OCI-LY1 (cell line): ENCODE measurements around the gene AQP12B.

Source experiments
- H2AFZ ChIP-seq: fragments of 200-600 bp; sonication (generic), shearing (Covaris generic); 2 replicates; pipeline ENCODE4 v1.6.0; 2014; ENCODE audit warnings: antibody characterized with exemption, mild to moderate bottlenecking, low read length
- H3F3A ChIP-seq: fragments of 200-600 bp; sonication (generic), shearing (Covaris generic); 2 replicates; pipeline ENCODE4 v1.6.0; 2014; ENCODE audit warnings: mild to moderate bottlenecking, antibody characterized with exemption, low read length, moderate library complexity; ENCODE audit not compliant: insufficient read depth
- H3K27ac ChIP-seq: fragments of 200-600 bp; sonication (generic); 2 replicates; pipeline ENCODE4 v1.5.1; 2014; ENCODE audit warnings: low read length, mixed run types, mild to moderate bottlenecking, low read depth; ENCODE audit not compliant: poor library complexity, severe bottlenecking
- H3K27me3 ChIP-seq: fragments of 200-600 bp; sonication (generic); 2 replicates; pipeline ENCODE4 v1.6.0; 2014; ENCODE audit warnings: antibody characterized with exemption, mild to moderate bottlenecking, low read length, moderate library complexity; ENCODE audit not compliant: insufficient read depth
- H3K36me3 ChIP-seq: fragments of 200-600 bp; sonication (generic); 2 replicates; pipeline ENCODE4 v1.6.1; 2014; ENCODE audit warnings: mild to moderate bottlenecking, antibody characterized with exemption, low read length, moderate library complexity, mixed read lengths; ENCODE audit not compliant: insufficient read depth
- H3K4me1 ChIP-seq: fragments of 200-600 bp; sonication (generic); 2 replicates; pipeline ENCODE4 v1.5.1; 2014; ENCODE audit warnings: mild to moderate bottlenecking, low read length, moderate library complexity; ENCODE audit not compliant: insufficient read depth, severe bottlenecking
- H3K4me2 ChIP-seq: fragments of 200-600 bp; sonication (generic), shearing (Covaris generic); 2 replicates; pipeline ENCODE4 v1.6.1; 2014; ENCODE audit warnings: low read length
- H3K4me3 ChIP-seq: fragments of 200-600 bp; sonication (generic); 2 replicates; pipeline ENCODE4 v1.5.1; 2014; ENCODE audit warnings: low read length, low read depth, mild to moderate bottlenecking, mixed read lengths; ENCODE audit not compliant: poor library complexity, severe bottlenecking
- H3K79me2 ChIP-seq: fragments of 200-600 bp; shearing (Covaris generic); 2 replicates; pipeline ENCODE4 v1.6.1; 2016; ENCODE audit warnings: mixed run types, low read length, mixed read lengths; ENCODE audit not compliant: insufficient read depth
- H3K9ac ChIP-seq: fragments of 200-600 bp; sonication (generic), shearing (Covaris generic); 2 replicates; pipeline ENCODE4 v1.6.1; 2014; ENCODE audit warnings: mild to moderate bottlenecking, low read length, mixed read lengths
- H3K9me2 ChIP-seq: fragments of 200-600 bp; sonication (generic), shearing (Covaris generic); 2 replicates; pipeline ENCODE4 v1.6.1; 2014; ENCODE audit warnings: low read depth, mild to moderate bottlenecking, low read length, mixed read lengths
- H3K9me3 ChIP-seq: fragments of 200-600 bp; shearing (Covaris generic); 2 replicates; pipeline ENCODE4 v1.6.1; 2014; ENCODE audit warnings: low read length, mixed read lengths
- H4K20me1 ChIP-seq: fragments of 200-600 bp; sonication (generic), shearing (Covaris generic); 2 replicates; pipeline ENCODE4 v1.6.0; 2016; ENCODE audit warnings: mild to moderate bottlenecking, low read length; ENCODE audit not compliant: insufficient read depth
- CTCF ChIP-seq: fragments of 200-600 bp; sonication (generic), shearing (Covaris generic); IDR thresholded peaks from 2 replicates; pipeline ENCODE4 v1.5.1; 2017; ENCODE audit warnings: mild to moderate bottlenecking, antibody characterized with exemption, low read length, moderate library complexity, mixed read lengths
- EZH2 ChIP-seq: fragments of 200-600 bp; sonication (generic), shearing (Covaris generic); IDR thresholded peaks from 2 replicates; pipeline ENCODE4 v1.8.0; 2017; ENCODE audit warnings: borderline replicate concordance, mixed run types, mild to moderate bottlenecking, antibody characterized with exemption, low read length, moderate library complexity, mixed read lengths

AQP12B gene

GRCh38 chr2:240647503-240648154 is 35.1 kb downstream of the AQP12B start:
- TF ChIP-seq CTCF: no peak
- TF ChIP-seq EZH2: no peak
- no peak overlapping the region for H2AFZ ChIP-seq
- no peaks in the 10 kb centered on the region for H3F3A ChIP-seq
- H3K4me3 ChIP-seq: no peak overlapping the region
- H3K27ac ChIP-seq: no peak overlapping the region
- no peaks in the 10 kb centered on the region for H3K9me2 ChIP-seq
- no peak overlapping the region for H3K4me2 ChIP-seq
- H3K9me3 ChIP-seq: no peaks in the 10 kb centered on the region
- no peaks in the 10 kb centered on the region for H3K4me1 ChIP-seq
- no peaks in the 10 kb centered on the region for H4K20me1 ChIP-seq
- H3K36me3 ChIP-seq: no peaks in the 10 kb centered on the region
- H3K27me3 ChIP-seq: no peaks in the 10 kb centered on the region
- H3K79me2 ChIP-seq: no peaks in the 10 kb centered on the region
- no peak overlapping the region for H3K9ac ChIP-seq

- no peak overlapping the region for H3K27ac ChIP-seq
- no peak overlapping the region for H3K4me3 ChIP-seq
- no peaks in the 10 kb centered on the region for H3K36me3 ChIP-seq
- no peak for TF ChIP-seq EZH2
- TF ChIP-seq CTCF: no peak
- H2AFZ ChIP-seq: no peak overlapping the region
- no peaks in the 10 kb centered on the region for H3K9me3 ChIP-seq
- H3K9me2 ChIP-seq: no peaks in the 10 kb centered on the region
- no peak overlapping the region for H3K4me2 ChIP-seq
- H3K79me2 ChIP-seq: no peaks in the 10 kb centered on the region
- no peaks in the 10 kb centered on the region for H3K4me1 ChIP-seq
- H3K27me3 ChIP-seq: no peaks in the 10 kb centered on the region
- H3K9ac ChIP-seq: no peak overlapping the region
- H3F3A ChIP-seq: no peaks in the 10 kb centered on the region
- H4K20me1 ChIP-seq: no peaks in the 10 kb centered on the region
Observed at GRCh38 chr2:240646900-240647502, 35.7 kb downstream of the AQP12B start.

GRCh38 chr2:240646176-240646899 is 36.3 kb downstream of the AQP12B start:
- TF ChIP-seq CTCF: no peak
- no peak for TF ChIP-seq EZH2
- Histone ChIP-seq H3K4me2 (no peak overlapping the region), H3K27me3 (no peaks in the 10 kb centered on the region)

More at GRCh38 chr2:240646176-240646899, 36.3 kb downstream of the AQP12B start:
- H3K4me1 ChIP-seq: no peaks in the 10 kb centered on the region
- H3K27ac ChIP-seq: no peak overlapping the region
- no peaks in the 10 kb centered on the region for H3K9me3 ChIP-seq
- H3K4me3 ChIP-seq: no peak overlapping the region
- no peaks in the 10 kb centered on the region for H3K79me2 ChIP-seq
- H2AFZ ChIP-seq: no peak overlapping the region
- H3F3A ChIP-seq: no peaks in the 10 kb centered on the region
- H4K20me1 ChIP-seq: no peaks in the 10 kb centered on the region
- H3K9ac ChIP-seq: no peak overlapping the region
- H3K36me3 ChIP-seq: no peaks in the 10 kb centered on the region
- no peaks in the 10 kb centered on the region for H3K9me2 ChIP-seq
